Erythroblast (primary cell): ENCODE measurements around the gene SLC22A23.

Experiments used
- GATA1 ChIP-seq: IDR thresholded peaks from 2 replicates; pipeline ENCODE4 v1.6.1; 2011; ENCODE audit warnings: low read depth, mild to moderate bottlenecking, control low read depth, low read length, moderate library complexity
- POLR2A ChIP-seq: IDR thresholded peaks from 2 replicates; pipeline ENCODE4 v1.6.1; 2011; ENCODE audit warnings: mild to moderate bottlenecking, low read length

- TF ChIP-seq GATA1 (no peak), POLR2A (no peak)
Measured at GRCh38 chr6:3386374-3386857, 70.4 kb downstream of the SLC22A23 start.
